Ovary (tissue), 3 donors: Measurements from ENCODE around the gene HOXB8.

Source experiments
- CTCF ChIP-seq, 3 donors: fragments of 450-650 bp in 2 of 3; fragments of 200-600 bp in 1 of 3; IDR thresholded peaks; one replicate each; pipeline versions ENCODE4 v1.5.1 to v1.8.0; 2016 to 2022; ENCODE audit warnings: antibody characterized with exemption in 3 of 3, mild to moderate bottlenecking in 1 of 3
- POLR2A ChIP-seq: fragments of 450-650 bp; IDR thresholded peaks from one replicate; pipeline ENCODE4 v1.6.1; 2017; ENCODE audit warnings: antibody characterized with exemption, mild to moderate bottlenecking, moderate library complexity
- donor health status: DM: no; HTN: no; CAD: no.

- no peak for TF ChIP-seq CTCF (IDR thresholded peaks at IDR 0.05)
- TF ChIP-seq POLR2A: no peak
Observed at GRCh38 chr17:48640858-48641180, 25.7 kb upstream of the HOXB8 start.
